Retinal pigment epithelial cell (primary cell): ENCODE data around the gene DGLUCY.

Experiments used
- DNase-seq: peaks from one replicate; pipeline ENCODE4 v3.0.0-alpha.2; 2010; ENCODE audit warnings: low read depth
- H3K4me3 ChIP-seq: 2 replicates; pipeline ENCODE4 v1.5.1; 2011; ENCODE audit warnings: mild to moderate bottlenecking, low read length, control low read depth, moderate library complexity
- TF ChIP-seq, protein P1 (sequence below): conservative IDR thresholded peaks from 2 replicates; pipeline ENCODE4 v1.5.1; 2011; ENCODE audit warnings: low read depth, low read length, control low read depth, inconsistent platforms

DGLUCY gene, protein sequence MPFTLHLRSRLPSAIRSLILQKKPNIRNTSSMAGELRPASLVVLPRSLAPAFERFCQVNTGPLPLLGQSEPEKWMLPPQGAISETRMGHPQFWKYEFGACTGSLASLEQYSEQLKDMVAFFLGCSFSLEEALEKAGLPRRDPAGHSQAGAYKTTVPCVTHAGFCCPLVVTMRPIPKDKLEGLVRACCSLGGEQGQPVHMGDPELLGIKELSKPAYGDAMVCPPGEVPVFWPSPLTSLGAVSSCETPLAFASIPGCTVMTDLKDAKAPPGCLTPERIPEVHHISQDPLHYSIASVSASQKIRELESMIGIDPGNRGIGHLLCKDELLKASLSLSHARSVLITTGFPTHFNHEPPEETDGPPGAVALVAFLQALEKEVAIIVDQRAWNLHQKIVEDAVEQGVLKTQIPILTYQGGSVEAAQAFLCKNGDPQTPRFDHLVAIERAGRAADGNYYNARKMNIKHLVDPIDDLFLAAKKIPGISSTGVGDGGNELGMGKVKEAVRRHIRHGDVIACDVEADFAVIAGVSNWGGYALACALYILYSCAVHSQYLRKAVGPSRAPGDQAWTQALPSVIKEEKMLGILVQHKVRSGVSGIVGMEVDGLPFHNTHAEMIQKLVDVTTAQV

DNA sequence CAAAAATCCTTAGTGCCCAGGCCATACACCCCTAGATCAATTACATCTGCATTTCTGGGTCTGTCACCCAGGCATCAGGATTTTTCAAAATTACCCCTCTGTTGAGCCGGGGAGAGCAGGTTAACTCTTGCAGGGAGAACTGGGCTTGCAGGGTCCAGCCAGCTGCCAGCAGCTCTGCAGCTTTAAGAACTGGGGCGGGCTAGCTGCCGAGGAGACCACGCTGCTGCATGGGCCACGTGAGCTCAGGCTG lies at the start of gene DGLUCY:
DGLUCY (plus strand) TSS at position 245 of the 250 bp plus-strand sequence. CDS start 46,222 bp downstream, outside the sequence.
- peak within 1 kb of the TSS; percentile 64 for H3K4me3 ChIP-seq
- no peak for DNase-seq
- TF ChIP-seq, protein P1, sequence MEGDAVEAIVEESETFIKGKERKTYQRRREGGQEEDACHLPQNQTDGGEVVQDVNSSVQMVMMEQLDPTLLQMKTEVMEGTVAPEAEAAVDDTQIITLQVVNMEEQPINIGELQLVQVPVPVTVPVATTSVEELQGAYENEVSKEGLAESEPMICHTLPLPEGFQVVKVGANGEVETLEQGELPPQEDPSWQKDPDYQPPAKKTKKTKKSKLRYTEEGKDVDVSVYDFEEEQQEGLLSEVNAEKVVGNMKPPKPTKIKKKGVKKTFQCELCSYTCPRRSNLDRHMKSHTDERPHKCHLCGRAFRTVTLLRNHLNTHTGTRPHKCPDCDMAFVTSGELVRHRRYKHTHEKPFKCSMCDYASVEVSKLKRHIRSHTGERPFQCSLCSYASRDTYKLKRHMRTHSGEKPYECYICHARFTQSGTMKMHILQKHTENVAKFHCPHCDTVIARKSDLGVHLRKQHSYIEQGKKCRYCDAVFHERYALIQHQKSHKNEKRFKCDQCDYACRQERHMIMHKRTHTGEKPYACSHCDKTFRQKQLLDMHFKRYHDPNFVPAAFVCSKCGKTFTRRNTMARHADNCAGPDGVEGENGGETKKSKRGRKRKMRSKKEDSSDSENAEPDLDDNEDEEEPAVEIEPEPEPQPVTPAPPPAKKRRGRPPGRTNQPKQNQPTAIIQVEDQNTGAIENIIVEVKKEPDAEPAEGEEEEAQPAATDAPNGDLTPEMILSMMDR, result no peak

DNA sequence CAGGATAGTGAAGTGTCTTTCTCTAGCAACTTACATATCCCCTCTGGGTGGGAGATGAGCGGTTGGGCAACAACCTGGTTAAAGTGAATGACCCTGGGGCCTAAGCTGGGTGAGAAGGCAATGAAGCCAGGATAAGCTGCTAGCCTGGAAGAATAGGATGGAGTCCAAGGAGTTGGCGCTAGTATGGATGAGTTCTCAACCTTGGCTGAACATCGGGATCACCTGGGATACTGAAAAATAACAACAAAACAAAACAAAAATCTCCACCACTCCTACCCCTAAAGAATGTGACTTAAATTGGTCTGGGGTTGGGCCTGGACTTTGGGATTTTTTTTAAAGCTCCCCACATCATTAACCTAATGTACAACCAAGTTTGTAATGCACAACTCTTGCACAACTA lies 48.6 kb upstream of the DGLUCY start:
- TF ChIP-seq, protein P1, result no peak
- DNase-seq, result no peak
- H3K4me3 ChIP-seq, result no peak overlapping the region

DNA sequence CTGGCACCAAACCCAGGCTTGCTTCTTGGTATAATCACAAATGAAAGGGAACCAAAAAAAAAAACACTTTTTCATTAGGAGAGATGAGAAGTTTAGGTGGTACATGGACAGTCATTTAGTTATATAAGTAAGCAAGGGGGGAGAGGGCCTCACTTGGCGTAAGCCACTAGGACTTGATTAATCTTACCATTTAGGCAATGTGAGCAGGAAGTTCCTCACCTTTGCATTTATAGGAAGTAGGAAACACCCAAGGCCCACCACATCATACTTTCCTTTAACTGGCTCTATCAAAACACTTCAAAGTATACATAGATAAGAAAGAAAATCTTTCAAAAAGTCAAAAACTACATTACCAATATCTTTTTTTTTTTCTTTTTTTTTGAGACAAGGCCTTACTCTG lies 46.7 kb upstream of the DGLUCY start:
- no peak for DNase-seq
- H3K4me3 ChIP-seq, result no peak overlapping the region
- TF ChIP-seq, protein P1, result no peak

DNA sequence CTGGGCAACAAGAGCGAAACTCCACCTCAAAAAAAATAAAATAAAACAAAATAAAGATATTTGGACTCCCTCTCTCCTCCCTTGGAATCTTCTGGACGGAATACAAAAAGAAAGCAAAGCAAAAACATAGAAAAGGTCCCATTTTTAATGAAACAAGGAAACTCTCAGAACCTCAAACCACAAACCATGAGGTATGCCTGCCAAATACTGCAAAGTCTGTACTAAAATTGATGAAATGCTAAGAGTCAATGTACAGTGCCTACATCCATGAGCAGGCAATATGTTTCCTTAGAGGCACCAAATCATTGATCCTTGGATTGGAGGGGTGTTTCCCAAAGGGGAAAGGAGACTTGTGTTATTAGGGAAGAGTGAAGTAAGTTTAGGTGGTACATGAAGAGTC lies 45.2 kb upstream of the DGLUCY start:
- DNase-seq, result no peak
- TF ChIP-seq, protein P1, result no peak
- no peak overlapping the region for H3K4me3 ChIP-seq

DNA sequence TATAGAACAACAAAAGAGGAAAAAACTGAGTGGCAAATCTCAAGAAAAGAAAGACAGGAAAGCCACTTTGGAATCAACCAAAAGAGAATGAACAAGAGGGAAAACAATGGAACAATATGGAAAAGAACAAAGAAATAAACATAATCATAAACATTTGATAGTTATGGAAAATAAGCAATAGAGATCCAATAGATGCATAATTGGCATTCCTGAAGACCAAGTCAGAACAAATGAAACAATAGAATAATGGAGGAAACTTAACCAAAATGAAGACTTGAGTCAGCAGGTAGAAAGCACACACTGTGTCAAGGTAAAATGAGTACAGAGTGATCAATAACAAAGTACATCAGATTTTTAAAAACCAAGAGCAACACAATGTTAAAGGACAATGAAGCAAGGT lies 43.3 kb upstream of the DGLUCY start:
- H3K4me3 ChIP-seq, result no peak overlapping the region
- DNase-seq, result no peak
- TF ChIP-seq, protein P1, result no peak

DNA sequence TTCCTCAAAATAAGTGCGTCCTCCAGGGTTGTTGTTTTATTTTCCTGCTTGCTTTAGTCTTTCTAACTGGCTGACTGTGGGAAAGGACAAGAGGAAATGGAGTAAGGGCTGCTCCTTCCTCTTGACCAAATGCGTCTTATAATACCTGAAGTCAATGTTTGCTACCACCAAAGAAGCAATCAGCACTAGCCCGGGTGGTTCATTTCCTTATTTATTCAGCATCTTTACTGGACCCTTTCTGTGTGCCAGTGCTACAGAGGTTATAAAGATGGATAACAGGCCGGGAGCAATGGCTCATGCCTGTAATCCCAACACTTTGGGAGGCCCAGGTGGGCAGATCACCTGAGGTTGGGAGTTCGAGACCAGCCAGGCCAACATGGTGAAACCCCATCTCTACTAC lies 38.3 kb upstream of the DGLUCY start:
- TF ChIP-seq, protein P1, result no peak
- H3K4me3 ChIP-seq, result no peak overlapping the region
- DNase-seq, result no peak
